HG02840 (cell line): Measurements from ENCODE around the gene ZFP69B.

Source experiments
- ATAC-seq: cut with Tn5 transposase; IDR thresholded peaks from one replicate; pipeline ENCODE4 v1.9.1; 2021; ENCODE audit warnings: mild to moderate bottlenecking, moderate library complexity, moderate number of reproducible peaks; ENCODE audit not compliant: unreplicated experiment, low FRiP score

The ZFP69B gene

DNA sequence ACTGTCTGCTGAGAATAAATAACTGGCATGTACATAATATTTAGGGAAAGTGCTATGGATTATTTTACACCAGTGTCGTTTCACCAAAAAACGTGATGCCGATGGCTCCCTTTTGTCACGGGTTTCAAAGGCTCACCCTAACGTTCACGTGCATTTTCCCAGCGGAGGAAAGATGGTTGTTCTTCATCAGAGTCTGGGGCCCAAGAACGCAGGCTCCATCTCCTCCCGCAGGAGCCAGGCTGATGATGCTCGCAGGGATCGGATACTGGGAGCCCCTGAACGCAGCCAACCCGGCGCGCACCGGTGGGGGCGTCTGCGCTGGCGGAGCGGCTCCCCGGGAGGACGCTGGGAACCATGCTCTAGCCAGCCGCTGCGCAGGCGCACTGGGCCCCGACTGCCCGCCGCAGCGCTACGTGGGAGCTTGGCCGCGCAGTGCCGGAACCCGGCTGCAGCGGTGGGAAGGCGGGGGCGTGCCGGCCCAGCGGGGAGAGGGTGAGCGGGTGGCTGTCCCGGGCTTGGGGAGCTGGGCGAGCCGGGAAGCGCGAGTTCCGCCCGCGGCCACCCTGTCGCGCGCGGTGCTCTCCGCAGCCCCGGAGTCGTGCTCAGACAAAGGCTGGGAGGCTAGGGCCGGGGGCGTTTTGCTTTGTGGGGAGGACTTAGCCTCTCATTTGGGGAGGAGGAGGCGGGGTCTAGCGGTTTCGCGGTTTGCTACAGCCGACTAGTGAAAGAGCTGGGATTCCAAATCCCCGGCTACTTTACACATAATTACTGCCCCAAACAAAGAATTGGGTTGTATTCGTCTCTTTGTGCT lies at the start of gene ZFP69B:
TSS of gene ZFP69B (plus strand) at position 793 of the 811 bp plus-strand sequence. CDS start 486 bp downstream, outside the sequence.
- peak; percentile 75 for ATAC-seq

DNA sequence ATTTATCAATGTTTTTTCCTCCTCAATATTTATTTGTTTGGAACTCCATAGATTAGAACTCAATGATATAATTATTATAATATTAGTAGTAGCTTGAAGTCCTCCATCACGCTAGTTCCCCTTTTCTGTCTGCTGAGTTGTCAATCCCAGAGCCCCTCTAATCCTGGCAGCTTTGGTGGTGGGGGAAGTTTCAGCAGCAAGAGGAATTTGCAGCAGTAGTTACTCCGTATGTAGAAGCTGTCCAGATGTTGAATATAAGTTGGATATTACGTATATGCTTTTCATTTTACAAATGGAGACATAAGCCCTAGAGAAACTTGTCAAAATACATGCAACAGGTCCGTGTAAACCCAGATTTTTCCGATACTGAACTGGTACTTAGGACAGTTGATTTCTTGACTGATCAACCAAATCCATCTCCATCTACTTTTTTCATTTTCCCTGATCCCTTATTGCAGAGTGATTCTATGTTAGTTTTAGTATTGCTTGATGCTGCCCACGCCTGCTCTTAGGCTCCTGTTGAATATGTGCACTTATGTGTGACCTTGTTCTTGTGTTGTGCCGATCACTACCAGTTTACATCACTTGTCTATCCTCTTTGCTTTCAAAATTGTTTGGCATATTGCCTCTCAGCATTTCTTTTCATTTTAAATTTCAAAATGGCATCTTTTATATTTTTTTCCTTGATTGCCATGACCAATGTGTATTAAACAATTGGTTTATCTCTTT lies 48.6 kb upstream of the ZFP69B start:
- no peak for ATAC-seq

DNA sequence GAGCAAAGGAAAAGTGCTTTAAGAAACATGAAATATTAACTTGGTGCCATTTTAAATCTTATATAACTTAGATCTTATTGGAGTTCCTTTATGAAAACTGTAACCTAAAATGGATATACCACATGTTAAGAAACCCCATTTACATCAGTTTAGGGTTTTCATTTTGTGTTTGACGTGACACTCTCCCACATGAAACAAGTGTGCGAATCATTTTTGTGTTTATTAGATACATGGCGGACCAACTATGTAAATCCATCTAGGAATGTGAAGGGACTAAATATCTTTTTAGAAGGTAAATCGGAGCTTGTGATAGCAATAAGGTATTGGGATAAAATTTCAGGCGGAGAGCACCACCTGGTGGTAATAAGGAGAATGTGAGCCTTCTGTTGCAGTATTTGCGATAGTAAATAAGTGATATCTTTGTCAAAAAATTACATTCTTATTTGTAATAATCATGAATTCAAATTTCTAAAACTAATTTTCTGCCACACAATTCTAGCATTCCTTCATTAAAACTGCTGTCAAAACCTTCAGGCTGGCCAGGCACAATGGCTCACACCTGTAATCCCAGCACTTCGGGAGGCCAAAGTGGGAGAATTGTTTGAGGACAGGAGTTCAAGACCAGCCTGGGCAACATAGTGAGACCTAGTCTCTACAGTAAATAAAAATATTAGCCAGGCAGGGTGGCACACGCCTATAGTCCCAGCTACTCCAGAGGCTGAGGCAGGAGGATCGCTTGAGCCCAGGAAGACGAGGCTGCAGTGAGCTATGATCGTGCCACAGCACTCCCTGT lies 45.4 kb upstream of the ZFP69B start:
- no peak for ATAC-seq

DNA sequence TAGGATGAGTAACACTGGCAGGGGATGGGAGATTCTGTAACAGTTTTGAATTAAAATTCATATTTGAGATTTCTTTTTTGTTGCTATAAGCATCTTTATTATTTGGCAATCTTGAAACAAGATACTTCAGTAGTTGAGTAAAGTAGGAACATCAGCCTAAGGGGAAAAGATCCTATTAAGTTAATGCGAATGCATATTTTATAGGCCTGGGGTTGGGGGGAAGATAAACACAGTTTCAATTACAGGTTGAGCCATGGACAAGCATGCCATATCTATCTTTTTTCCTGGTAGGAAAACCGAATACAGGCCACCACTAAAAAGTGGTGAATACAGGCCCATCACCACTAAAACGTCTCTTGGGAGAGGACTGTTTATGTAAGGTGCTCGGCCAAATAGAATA lies 44.5 kb upstream of the ZFP69B start:
- ATAC-seq = no peak

DNA sequence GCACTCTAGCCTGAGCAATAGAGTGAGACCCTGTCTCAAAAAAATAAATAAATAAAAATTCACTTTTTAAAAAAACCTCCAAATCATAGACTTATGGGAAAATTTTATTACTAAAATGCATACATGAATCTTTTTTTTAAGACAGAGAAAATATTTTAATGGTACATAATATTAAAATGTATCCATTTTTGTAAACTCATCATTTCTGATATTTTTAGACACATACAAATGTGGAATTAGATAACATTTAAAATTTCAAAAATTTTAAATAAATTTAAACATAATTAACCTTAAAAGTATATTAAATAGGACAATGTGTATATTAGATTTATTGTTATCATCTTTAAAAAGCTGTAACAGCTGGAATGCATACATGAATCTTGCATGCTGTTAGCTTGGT lies 42.8 kb upstream of the ZFP69B start:
- no peak for ATAC-seq

DNA sequence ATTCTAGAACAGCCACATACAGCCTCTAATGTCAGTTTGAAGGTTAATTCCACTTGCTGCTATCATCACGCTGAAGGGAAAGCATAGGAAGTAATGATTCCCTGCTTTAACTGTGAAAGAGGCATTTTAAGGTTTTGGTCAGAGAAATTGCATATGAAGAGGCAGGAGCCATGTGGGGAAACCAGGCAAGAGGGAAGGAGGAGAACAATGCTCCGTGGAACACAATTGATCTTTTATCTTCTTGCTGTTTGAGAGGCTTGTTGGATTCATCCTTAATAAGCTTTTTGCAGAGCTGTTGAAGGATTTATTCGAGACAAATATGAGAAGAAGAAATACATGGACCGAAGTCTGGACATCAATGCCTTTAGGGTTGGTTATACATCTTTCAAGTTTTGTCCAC lies 40.8 kb upstream of the ZFP69B start:
- no peak for ATAC-seq

DNA sequence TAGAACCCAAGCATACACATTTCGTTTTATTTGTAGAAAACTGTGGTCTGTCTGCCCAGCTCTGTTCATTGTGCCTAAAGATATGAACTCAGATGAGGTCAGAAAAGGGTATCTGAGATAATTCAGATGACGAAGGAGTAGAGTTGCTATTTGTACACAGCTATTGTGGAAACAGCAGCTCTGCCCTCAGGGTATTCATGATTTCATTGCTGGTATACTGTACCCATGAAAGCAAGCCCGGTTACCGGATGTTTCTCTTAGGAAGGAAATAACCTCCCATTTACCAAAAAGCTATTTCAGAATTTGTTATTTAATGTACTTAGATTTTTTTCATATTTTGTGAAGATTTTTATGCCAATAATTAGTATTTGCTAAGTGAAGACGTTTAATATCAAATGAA lies 39.0 kb upstream of the ZFP69B start:
- no peak for ATAC-seq

DNA sequence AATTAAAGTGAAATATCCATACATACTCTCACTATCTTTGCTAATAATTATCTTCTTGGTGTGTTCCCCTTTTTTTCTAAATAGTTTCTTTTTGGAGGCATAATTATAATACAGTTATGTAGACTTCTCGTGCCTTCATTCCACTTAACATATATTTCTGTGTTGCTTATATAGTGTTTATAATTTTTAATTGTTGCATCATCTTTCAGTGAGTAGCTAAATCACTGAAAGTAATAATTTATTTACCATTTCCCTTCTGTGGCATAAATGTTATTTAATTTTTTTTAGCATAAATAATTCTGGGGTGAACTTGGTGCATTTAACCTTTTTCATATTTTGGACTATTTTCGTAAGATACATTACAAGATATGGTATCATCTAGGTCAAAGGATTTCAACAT lies 38.4 kb upstream of the ZFP69B start:
- ATAC-seq = no peak

DNA sequence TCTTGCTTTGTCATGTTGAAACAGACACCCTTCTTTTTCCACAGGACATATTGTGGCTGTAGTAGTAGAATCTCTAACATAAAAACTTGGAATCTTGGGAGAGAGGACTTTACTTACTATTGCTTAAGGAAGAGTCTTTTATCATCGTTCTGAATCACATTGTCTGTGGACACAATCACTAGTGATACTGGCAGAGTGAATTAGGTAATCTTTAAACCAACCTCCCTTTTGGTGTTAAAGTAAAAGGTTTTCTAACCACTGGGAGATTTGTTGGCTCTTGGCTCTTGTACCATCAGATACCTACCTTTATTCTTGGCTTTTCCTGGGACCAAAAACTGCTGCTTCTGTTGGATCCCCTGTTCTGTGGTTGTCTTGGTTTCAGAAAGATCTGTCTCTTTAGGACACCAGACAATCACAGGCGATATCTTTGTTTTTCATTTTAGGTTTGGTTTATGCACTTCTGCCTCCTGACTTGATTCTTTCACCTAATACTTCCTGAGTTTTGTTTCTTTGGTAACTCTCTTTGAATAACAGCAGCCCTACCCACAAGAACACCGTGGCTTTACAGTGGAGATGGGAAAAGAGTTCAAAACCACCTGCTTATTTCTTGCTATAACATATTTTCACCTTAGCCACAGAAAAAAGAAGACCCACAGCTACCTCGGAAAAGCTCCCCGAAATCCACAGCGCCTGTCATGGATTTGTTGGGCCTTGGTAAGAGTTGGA lies 36.6 kb upstream of the ZFP69B start:
- no peak for ATAC-seq

DNA sequence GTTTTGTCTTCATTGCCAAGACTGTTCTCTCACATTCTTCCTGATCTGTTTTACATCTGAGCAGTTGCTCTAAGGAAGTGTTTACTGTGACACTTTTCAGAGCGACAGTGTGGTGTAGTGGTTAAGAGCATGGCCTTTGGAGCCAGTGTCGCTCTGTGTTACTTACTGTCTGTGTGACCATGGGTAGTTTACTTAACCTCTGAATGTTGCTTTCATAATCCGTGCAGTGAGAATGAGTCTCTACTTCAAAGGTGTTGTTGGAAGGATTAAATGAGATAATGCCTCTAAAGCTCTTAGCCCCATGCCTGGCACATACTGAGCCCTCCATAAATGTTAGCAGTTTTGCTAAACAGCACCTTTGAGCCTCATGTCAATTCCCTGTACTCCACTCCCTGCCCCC lies 35.9 kb upstream of the ZFP69B start:
- no peak for ATAC-seq

DNA sequence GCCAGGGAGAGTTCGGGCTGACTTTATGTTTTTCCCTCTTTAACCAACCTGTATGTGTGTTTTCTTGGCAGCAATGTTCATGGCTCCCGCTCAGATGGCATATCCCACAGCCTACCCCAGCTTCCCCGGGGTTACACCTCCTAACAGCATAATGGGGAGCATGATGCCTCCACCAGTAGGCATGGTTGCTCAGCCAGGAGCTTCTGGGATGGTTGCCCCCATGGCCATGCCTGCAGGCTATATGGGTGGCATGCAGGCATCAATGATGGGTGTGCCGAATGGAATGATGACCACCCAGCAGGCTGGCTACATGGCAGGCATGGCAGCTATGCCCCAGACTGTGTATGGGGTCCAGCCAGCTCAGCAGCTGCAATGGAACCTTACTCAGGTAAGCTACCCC lies 33.6 kb upstream of the ZFP69B start:
- ATAC-seq = no peak

DNA sequence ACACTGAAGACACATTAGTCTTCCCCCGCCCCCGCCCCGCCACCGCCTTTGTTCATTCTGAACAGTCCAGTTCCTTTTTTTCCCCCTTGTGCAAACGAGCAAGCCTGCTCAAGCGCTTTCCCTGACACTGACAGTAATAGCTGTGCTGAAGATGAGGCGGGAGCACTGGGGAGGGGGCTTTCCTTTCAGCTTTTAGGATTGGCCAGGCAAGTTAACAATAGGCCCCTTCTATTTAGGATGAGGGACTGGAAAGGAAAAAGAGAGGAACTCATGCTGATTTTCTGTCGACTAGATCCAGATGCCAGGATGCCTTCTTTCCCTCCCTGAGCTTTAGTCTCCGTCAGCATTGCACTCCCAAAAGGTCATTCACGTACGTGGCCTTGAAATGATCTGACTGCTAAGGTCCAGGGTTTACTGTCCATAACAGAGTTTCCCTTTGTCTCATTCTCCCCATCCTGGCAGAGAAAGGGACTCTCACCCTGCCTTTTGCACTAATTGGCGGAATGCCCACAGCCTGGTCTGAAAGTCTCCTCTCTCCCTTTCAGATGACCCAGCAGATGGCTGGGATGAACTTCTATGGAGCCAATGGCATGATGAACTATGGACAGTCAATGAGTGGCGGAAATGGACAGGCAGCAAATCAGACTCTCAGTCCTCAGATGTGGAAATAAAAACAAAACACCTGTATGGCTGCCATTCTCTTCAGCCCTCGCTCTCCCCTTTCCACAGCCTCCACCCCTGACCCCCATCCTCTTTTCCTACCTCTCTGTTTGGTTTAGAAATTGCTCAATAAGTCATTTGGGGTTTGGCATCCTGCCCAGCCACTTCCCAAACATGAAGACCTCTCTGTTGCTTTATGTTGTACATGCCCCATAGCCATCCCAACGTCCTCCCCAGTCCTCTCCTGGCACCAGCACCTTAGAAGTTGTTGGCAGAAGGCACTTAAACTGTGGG lies 28.6 kb upstream of the ZFP69B start:
- no peak for ATAC-seq

DNA sequence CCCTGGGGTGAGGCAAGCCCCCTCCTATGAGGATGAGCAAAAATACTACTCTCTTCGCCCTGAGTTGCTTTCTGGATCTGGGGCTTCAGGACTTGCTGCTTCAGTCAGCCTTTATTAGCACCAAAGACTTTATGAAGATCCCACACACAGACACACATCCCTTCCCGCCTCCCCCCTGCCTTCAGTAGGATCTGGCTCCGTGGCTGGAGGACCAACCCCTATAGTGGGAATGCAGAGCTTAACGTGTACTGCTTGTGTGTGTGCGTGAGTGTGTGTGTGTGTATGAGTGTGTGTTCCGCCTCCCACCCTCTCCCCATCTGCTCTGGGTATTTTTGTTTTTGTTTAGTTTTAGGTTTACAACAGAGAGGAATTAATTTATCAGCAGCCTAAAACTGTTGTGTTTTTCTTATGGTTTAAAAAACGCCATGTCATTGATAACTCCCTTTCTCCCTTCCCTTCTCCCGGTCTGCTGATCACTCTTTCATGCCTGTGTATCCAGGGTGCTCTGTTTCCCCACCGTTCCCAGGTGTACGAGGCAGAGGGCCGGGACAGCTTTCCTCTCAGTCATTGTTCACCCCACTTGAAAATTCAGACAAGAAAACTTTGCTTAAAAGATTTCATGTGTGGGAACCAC lies 27.5 kb upstream of the ZFP69B start:
- ATAC-seq = no peak

DNA sequence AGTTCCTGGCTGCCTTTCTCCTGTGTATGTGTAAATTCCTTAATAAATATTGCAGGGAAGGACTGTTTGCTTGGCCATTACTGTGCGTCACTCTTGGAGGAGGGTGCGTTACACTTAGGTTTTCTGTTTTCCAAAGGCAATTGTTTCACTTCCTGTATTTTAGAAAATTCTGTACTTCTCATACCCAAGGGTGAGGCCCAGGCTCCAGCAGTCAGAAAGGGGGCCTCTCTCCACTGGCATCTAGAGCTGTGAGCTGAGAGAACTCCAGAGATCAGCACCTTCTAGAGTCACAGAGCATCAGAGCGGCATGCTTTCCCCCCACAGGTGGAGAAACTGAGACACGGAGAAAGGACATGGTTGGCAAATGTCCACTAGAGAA lies 27.0 kb upstream of the ZFP69B start:
- no peak for ATAC-seq

DNA sequence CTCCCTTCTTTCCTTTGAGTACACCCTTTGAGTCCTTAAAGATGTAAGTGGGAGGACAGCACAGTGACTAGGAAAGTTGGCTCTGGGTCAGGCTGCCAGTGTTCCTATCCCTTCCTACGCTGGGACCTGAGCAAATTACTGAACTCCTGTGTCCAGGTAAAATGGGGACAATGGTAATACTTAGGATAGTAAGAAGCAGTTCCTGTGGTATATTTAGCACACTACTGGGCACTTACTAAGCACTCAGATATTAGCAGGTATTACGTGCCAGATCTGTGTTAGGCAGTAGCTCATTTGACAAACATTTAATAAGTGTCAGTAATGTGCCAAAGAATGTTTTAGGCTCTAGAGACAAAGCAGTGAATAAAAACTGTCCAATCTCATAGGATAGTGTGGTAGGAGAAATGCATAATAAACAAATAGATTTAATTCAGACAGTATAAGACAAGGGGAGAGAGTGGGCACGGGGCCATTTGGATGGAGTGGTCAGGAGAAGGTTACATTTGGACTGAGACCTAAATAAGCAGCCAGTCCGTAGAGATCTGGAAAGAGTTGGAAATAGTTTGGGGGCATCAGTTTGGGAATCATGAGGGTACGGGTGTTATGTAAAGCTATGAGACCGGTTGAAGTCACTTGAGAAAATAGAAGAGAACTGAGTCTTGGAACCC lies 26.2 kb upstream of the ZFP69B start:
- no peak for ATAC-seq

DNA sequence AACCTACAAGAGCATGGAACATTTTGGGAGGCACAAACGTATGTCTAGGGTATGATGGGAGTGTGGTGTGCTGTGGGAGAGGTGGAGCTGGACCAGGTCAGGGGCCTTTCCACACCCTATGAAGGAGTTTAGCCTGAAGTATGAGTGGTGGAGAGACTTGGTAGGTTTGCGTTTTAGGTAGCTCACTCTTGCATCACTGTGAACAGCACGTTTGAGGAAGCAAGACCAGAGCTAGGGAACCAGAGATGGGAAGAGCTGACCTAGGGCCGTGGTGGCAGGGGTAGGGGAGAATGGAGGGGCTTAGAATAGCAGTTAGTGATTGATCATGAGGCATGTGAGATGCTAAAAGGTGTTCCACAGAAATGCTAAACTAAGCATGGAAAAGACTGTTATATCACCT lies 25.1 kb upstream of the ZFP69B start:
- no peak for ATAC-seq

DNA sequence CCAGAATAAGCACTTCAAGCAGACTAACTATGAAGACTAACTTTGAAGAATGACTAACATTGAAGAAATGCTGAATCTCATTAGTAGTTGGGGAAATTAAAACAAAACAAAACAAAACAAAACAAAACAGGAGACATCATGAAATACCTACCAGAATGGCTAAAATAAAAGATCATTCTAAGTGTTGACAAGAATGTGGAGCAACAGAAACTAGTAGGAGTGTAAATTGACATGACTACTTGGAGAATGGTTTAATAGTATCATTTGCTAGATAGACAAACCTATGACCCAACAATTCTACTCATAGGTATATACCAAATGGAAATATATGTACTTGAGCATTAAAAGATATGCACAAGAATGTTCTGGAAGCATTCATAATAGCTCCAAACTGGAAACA lies 18.9 kb upstream of the ZFP69B start:
- no peak for ATAC-seq

DNA sequence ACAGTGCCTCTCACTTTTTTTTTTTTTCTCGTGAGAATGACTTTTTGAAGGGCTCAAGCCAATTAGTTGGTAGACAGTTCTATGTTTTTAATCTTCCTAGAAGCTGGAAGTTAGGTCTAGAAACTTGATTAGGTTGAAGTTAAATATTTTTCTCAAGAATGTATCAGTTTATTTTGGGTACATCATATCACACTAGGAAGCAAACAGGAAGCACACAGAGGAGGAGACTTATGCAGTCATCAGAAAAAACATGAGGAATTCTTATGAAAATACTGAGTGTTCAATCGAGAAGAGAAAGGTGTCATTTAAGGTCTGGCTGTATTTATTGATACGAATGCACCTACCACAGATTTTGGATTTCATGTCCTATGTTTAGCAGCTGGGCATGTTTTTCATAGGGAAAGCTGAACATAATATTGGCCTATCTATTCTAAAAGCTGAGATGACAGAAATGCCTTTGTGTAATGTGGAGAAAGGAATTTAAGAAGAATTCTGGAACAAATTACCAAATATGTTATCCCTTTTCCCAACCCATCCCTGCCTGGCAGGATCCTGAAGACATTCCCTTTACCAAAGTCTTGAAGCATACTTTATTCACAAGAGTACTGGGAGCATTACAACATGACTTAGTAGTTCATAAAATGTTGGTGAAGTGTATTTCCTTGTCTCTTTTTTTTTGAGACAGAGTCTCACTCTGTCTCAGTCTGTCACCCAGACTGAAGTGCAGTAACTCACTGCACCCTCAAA lies 17.5 kb upstream of the ZFP69B start:
- ATAC-seq = no peak
